ENCODE results near the gene TP53.

- TF ChIP-seq POLR2A (IDR thresholded peaks at IDR 0.05; ENCODE audit: low read depth, low read length) (no peak), TAF1 (IDR thresholded peaks at IDR 0.05; ENCODE audit: low read depth, low read length) (no peak), POLR2AphosphoS5 (IDR thresholded peaks at IDR 0.05; ENCODE audit: low read depth, low read length) (no peak)
These were observed 63.6 kb downstream of the TP53 start for GRCh38 chr17:7623661-7624060.
